Stomach (tissue), 9 donors: ENCODE results near the gene MEGF9. TPM values are rescaled to one million over a fixed set of nuclear protein-coding genes. Genes with fewer than 3 reads are reported as not detected.

ENCODE experiments used
- DNase-seq, 2 donors: peaks; one replicate each; pipeline versions ENCODE4 v3.0.0 to v3.0.0-alpha.2; 2013 to 2019
- H3K27ac ChIP-seq, 5 donors: fragments of 200-600 bp in 4 of 5; sonication (generic) in 4 of 5; one replicate each; pipeline ENCODE4 v1.5.1; 2013 to 2019; ENCODE audit warnings: mild to moderate bottlenecking in 1 of 5, moderate library complexity in 1 of 5
- H3K27me3 ChIP-seq, 3 donors: fragments of 200-600 bp; sonication (generic); one replicate each; pipeline ENCODE4 v1.5.1; 2017 to 2019; ENCODE audit warnings: mixed run types in 1 of 3
- H3K36me3 ChIP-seq, 4 donors: fragments of 200-600 bp; sonication (generic); 1 replicate in 3 of 4; 2 replicates in 1 of 4; pipeline ENCODE4 v1.5.1; 2016 to 2019
- H3K4me1 ChIP-seq, 4 donors: fragments of 200-600 bp; sonication (generic); one replicate each; pipeline ENCODE4 v1.5.1; 2016 to 2019
- H3K4me3 ChIP-seq, 4 donors: fragments of 200-600 bp; sonication (generic) in 3 of 4; one replicate each; pipeline ENCODE4 v1.5.1; 2016 to 2019; ENCODE audit warnings: mild to moderate bottlenecking in 1 of 4
- H3K9me3 ChIP-seq, 4 donors: fragments of 200-600 bp; sonication (generic); one replicate each; pipeline ENCODE4 v1.5.1; 2016 to 2019
- CTCF ChIP-seq, 7 experiments: fragments of 450-650 bp in 4 of 7; fragments of 200-600 bp in 3 of 7; sonication (generic) in 3 of 7; IDR thresholded peaks; one replicate each; pipeline ENCODE4 v1.5.1; 2016 to 2019; ENCODE audit warnings: antibody characterized with exemption in 7 of 7, control low read depth in 2 of 7, mild to moderate bottlenecking in 1 of 7
- EP300 ChIP-seq: sonication (generic); formaldehyde crosslinking; IDR thresholded peaks from one replicate; pipeline ENCODE4 v1.6.1; 2017; ENCODE audit warnings: antibody characterized with exemption
- POLR2A ChIP-seq, 4 donors: fragments of 450-650 bp; IDR thresholded peaks; one replicate each; pipeline ENCODE4 v1.6.1; 2016; ENCODE audit warnings: antibody characterized with exemption in 4 of 4, control low read depth in 2 of 4, mild to moderate bottlenecking in 1 of 4, moderate library complexity in 1 of 4
- POLR2AphosphoS5 ChIP-seq, 3 donors: sonication (generic); formaldehyde crosslinking; IDR thresholded peaks; one replicate each; pipeline ENCODE4 v1.6.1; 2016; ENCODE audit warnings: antibody characterized with exemption in 3 of 3
- WGBS, 5 donors: extraction: QIAGEN DNeasy Blood & Tissue Kit in 3 of 5; methylation state at CpG; one replicate each; pipeline versions ENCODE4 v1.1.5 to v1.1.7; 2013 to 2018; 5-methylcytosine and 5-hydroxymethylcytosine counted together
- intact Hi-C: fragments of 100-400 bp; cut with DNase I; formaldehyde crosslinking; loops from one replicate; pipeline ENCODE4 v1.15.1; 2023; ENCODE audit warnings: low total_unique reads
- polyA plus RNA-seq, 3 donors: library from polyadenylated mRNA; stranded (reverse); fragments of 200-250 nt; gene quantifications; one replicate each; pipeline ENCODE4 v1.2.3, GENCODE V29; 2013
- total RNA-seq, 5 donors: library from RNA; depleted of rRNA; stranded (reverse); fragments of >200 nt; gene quantifications; one replicate each; pipeline versions ENCODE4 v1.1.0 to v1.2.3, GENCODE V29; 2014 to 2016
- donor health status: healthy with polysubstance abuse.
- donor health status: Bipolar disorder and iron deficiency.
- donor health status: healthy.

Gene MEGF9
- total and polyA plus RNA-seq, 8 donors = 3.5 to 26.8 (median 8.1) TPM

GRCh38 chr9:120724757-120725400 is 10.6 kb upstream of the MEGF9 start:
- intact Hi-C loops = no loop called here
- Histone ChIP-seq H3K4me1 (peaks cover under 1 to 5% (median 2%) of the 10 kb centered on the region in 4 donors), H3K27me3 (no peaks in the 10 kb centered on the region), H3K4me3 (no peak overlapping the region), H3K27ac (no peak overlapping the region), H3K36me3 (no peaks in the 10 kb centered on the region), H3K9me3 (no peaks in the 10 kb centered on the region)
- no peak for DNase-seq
- TF ChIP-seq CTCF (IDR thresholded peaks at IDR 0.05) = no peak
- WGBS, 5 donors = 78 to 93% (median 85%) methylated on average over 1 of the region's 1 CpG

- no peaks in the 10 kb centered on the region for H3K27me3 ChIP-seq
- H3K9me3 ChIP-seq = no peaks in the 10 kb centered on the region
- TF ChIP-seq EP300 (no peak), POLR2AphosphoS5 (IDR thresholded peaks at IDR 0.05) (no peak), CTCF (IDR thresholded peaks at IDR 0.05) (no peak), POLR2A (IDR thresholded peaks at IDR 0.05) (no peak)
- no peak overlapping the region for H3K27ac ChIP-seq
- H3K4me3 ChIP-seq = no peak overlapping the region
- DNase-seq = no peak
- H3K4me1 ChIP-seq = no peaks in the 10 kb centered on the region
- intact Hi-C loops = no loop called here
- 67 to 79% (median 73%) methylated on average over 3 of the region's 3 CpGs for WGBS, 5 donors
- H3K36me3 ChIP-seq = no peaks in the 10 kb centered on the region
These were observed 9.3 kb upstream of the MEGF9 start for GRCh38 chr9:120723565-120723964.

GRCh38 chr9:120720404-120720803 is 6.1 kb upstream of the MEGF9 start:
- TF ChIP-seq POLR2AphosphoS5 (IDR thresholded peaks at IDR 0.05) = no peak
- TF ChIP-seq CTCF (IDR thresholded peaks at IDR 0.05) = no peak
- H3K4me3 ChIP-seq = no peak overlapping the region
- WGBS, 5 donors = 95 to 100% (median 97%) methylated on average over 2 to 4 of the region's 4 CpGs
- H3K4me1 ChIP-seq = peaks cover 3 to 11% (median 6%) of the 10 kb centered on the region in 4 donors
- H3K27me3 ChIP-seq = no peaks in the 10 kb centered on the region
- no peaks in the 10 kb centered on the region for H3K9me3 ChIP-seq
- DNase-seq = no peak
- H3K27ac ChIP-seq = no peak overlapping the region
- intact Hi-C loops = no loop called here
- no peaks in the 10 kb centered on the region for H3K36me3 ChIP-seq

GRCh38 chr9:120718316-120718715 is 4.0 kb upstream of the MEGF9 start:
- intact Hi-C loops = no loop called here
- no peak for DNase-seq
- H3K36me3 ChIP-seq = no peaks in the 10 kb centered on the region
- no peak for TF ChIP-seq CTCF (IDR thresholded peaks at IDR 0.05)
- no peak for TF ChIP-seq POLR2A (IDR thresholded peaks at IDR 0.05)
- TF ChIP-seq POLR2AphosphoS5 (IDR thresholded peaks at IDR 0.05) = no peak
- TF ChIP-seq EP300 = no peak
- H3K27me3 ChIP-seq = no peaks in the 10 kb centered on the region
- no peak overlapping the region for H3K4me3 ChIP-seq
- H3K4me1 ChIP-seq = peaks cover 11 to 21% (median 13%) of the 10 kb centered on the region in 4 donors
- WGBS, 5 donors = 53 to 89% (median 58%) methylated on average over 3 of the region's 3 CpGs
- no peak overlapping the region for H3K27ac ChIP-seq
- no peaks in the 10 kb centered on the region for H3K9me3 ChIP-seq
